Body of pancreas (tissue), 4 donors: ENCODE results near the gene LILRA1. TPM values are rescaled to one million over a fixed set of nuclear protein-coding genes. Genes with fewer than 3 reads are reported as not detected.
"Not testable (repeated sequence)": the region's sequence is repeated elsewhere in the genome, so short reads cannot be mapped to it uniquely, and the experiment has no call there.

ENCODE experiments used
- ATAC-seq: fragments of 150-250 bp; one replicate; pipeline ENCODE4 v1.9.1; 2016
- DNase-seq, 4 donors: peaks; one replicate each; pipeline ENCODE4 v3.0.0-alpha.2; 2019
- H3K27ac ChIP-seq, 4 donors: fragments of 200-600 bp; sonication (generic); 1 replicate in 3 of 4; 2 replicates in 1 of 4; pipeline versions ENCODE4 v1.5.1 to v1.6.1; 2016 to 2019; ENCODE audit warnings: mild to moderate bottlenecking in 1 of 4, mixed read lengths in 1 of 4, moderate library complexity in 1 of 4
- H3K27me3 ChIP-seq, 2 donors: fragments of 200-600 bp; sonication (generic); one replicate each; pipeline ENCODE4 v1.6.0; 2016; ENCODE audit warnings: mild to moderate bottlenecking in 1 of 2
- H3K36me3 ChIP-seq, 2 donors: fragments of 200-600 bp; sonication (generic); replicated peaks in 1 of 2; 2 replicates each; pipeline ENCODE4 v1.5.1; 2016; ENCODE audit warnings: low read depth in 2 of 2; ENCODE audit not compliant: insufficient read depth in 1 of 2
- H3K4me1 ChIP-seq: fragments of 200-600 bp; sonication (generic); one replicate; pipeline ENCODE4 v1.6.0; 2016
- H3K4me3 ChIP-seq, 2 donors: fragments of 200-600 bp; sonication (generic); 1 replicate in 1 of 2; 2 replicates in 1 of 2; pipeline ENCODE4 v1.5.1; 2016 to 2019
- H3K9me3 ChIP-seq, 3 donors: fragments of 200-600 bp; sonication (generic); 1 replicate in 2 of 3; 2 replicates in 1 of 3; pipeline ENCODE4 v1.5.1; 2016
- POLR2A ChIP-seq, 3 donors: fragments of 450-650 bp; IDR thresholded peaks; one replicate each; pipeline ENCODE4 v1.6.1; 2016; ENCODE audit warnings: antibody characterized with exemption in 3 of 3, mild to moderate bottlenecking in 2 of 3
- WGBS, 2 donors: methylation state at CpG; one replicate each; pipeline ENCODE4 v1.1.5; 2017; 5-methylcytosine and 5-hydroxymethylcytosine counted together
- intact Hi-C: fragments of 100-400 bp; cut with DNase I; formaldehyde crosslinking; loops from one replicate; pipeline ENCODE4 v1.15.1; 2023
- total RNA-seq, 2 donors: library from RNA; depleted of rRNA; stranded (reverse); fragments of >200 nt; gene quantifications; one replicate each; pipeline ENCODE4 v1.1.0, GENCODE V29; 2016
- TF ChIP-seq, protein P1 (sequence below), 7 experiments: fragments of 450-650 bp in 4 of 7; fragments of 200-600 bp in 3 of 7; sonication (generic) in 3 of 7; IDR thresholded peaks; one replicate each; pipeline ENCODE4 v1.5.1; 2016 to 2019; ENCODE audit warnings: antibody characterized with exemption in 7 of 7

The LILRA1 gene
- total RNA-seq, 2 donors from 2014 or later, result 0.26 TPM; not detected in 1

DNA sequence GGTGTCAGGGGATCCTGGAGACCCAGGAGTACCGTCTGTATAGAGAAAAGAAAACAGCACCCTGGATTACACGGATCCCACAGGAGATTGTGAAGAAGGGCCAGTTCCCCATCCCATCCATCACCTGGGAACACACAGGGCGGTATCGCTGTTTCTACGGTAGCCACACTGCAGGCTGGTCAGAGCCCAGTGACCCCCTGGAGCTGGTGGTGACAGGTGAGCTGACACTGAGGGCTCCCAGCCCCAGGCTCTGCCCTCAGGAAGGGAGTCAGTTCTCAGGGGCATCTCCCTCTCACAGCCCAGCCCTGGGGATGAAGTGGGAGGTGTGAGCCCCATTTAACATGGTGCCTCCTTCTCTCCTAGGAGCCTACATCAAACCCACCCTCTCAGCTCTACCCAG is 1.3 kb downstream of the LILRA1 start:
- DNase-seq (no peak), ATAC-seq (no peak)
- H3K4me1 ChIP-seq, result no peaks in the 10 kb centered on the region
- H3K9me3 ChIP-seq, result no peaks in the 10 kb centered on the region
- H3K27me3 ChIP-seq, result no peaks in the 10 kb centered on the region
- no peak overlapping the region for H3K27ac ChIP-seq
- TF ChIP-seq, protein P1, sequence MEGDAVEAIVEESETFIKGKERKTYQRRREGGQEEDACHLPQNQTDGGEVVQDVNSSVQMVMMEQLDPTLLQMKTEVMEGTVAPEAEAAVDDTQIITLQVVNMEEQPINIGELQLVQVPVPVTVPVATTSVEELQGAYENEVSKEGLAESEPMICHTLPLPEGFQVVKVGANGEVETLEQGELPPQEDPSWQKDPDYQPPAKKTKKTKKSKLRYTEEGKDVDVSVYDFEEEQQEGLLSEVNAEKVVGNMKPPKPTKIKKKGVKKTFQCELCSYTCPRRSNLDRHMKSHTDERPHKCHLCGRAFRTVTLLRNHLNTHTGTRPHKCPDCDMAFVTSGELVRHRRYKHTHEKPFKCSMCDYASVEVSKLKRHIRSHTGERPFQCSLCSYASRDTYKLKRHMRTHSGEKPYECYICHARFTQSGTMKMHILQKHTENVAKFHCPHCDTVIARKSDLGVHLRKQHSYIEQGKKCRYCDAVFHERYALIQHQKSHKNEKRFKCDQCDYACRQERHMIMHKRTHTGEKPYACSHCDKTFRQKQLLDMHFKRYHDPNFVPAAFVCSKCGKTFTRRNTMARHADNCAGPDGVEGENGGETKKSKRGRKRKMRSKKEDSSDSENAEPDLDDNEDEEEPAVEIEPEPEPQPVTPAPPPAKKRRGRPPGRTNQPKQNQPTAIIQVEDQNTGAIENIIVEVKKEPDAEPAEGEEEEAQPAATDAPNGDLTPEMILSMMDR (IDR thresholded peaks at IDR 0.05), result no peak
- TF ChIP-seq POLR2A (IDR thresholded peaks at IDR 0.05), result no peak
- no peak overlapping the region for H3K4me3 ChIP-seq
- intact Hi-C loops, result no loop called here
- 69% methylated on average over 5 of the region's 5 CpGs; no CpG with 5 or more reads in 1 of the 2 donors for WGBS, 2 donors
- no peaks in the 10 kb centered on the region for H3K36me3 ChIP-seq

- H3K36me3 ChIP-seq, H3K27me3 ChIP-seq, H3K9me3 ChIP-seq, H3K4me1 ChIP-seq, DNase-seq, H3K4me3 ChIP-seq, ATAC-seq, intact Hi-C loops, H3K27ac ChIP-seq: not testable (repeated sequence)
- WGBS, 2 donors, result 64 to 68% methylated on average over 11 to 26 of the region's 26 CpGs
Measured at GRCh38 chr19:54595680-54596436, 2.4 kb downstream of the LILRA1 start.

GRCh38 chr19:54600212-54600611 is 6.8 kb downstream of the LILRA1 start:
- Histone ChIP-seq H3K4me1 (no peaks in the 10 kb centered on the region), H3K4me3 (no peak overlapping the region), H3K27me3 (no peaks in the 10 kb centered on the region), H3K36me3 (no peaks in the 10 kb centered on the region), H3K9me3 (no peaks in the 10 kb centered on the region), H3K27ac (no peak overlapping the region)
- DNase-seq (no peak), ATAC-seq (no peak)
- intact Hi-C loops, result no loop called here
- TF ChIP-seq POLR2A (IDR thresholded peaks at IDR 0.05), result no peak
- TF ChIP-seq, protein P1 (IDR thresholded peaks at IDR 0.05), result no peak
- 34 to 44% methylated on average over 5 of the region's 5 CpGs for WGBS, 2 donors

DNA sequence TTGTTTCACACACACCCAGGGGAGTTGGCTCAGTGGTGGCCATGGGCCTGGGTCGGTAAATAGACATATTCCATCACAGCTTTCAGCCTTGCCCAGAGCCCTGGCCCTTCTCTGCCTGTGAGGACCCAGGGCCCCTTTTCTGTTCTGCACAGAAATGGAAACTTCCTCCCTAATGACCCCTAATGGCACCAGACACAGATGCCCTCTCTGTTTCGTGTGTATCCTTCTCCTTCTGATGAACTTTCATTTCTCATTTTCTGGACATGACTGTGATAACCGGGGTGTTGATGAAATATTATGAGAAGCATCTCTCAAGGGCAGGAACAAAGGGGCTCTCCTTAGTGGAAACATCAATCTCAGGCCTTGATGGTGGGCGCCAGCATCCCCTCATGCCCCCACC is 12.8 kb downstream of the LILRA1 start:
- intact Hi-C loops, result no loop called here
- Histone ChIP-seq H3K4me3 (no peak overlapping the region), H3K27ac (peak overlapping the region in 1 of 4 donors; percentile 58), H3K36me3 (no peaks in the 10 kb centered on the region), H3K9me3 (no peaks in the 10 kb centered on the region), H3K4me1 (no peaks in the 10 kb centered on the region), H3K27me3 (no peaks in the 10 kb centered on the region)
- 24 to 27% methylated on average over 4 of the region's 4 CpGs for WGBS, 2 donors
- no peak for DNase-seq
- ATAC-seq, result no peak
- TF ChIP-seq POLR2A (IDR thresholded peaks at IDR 0.05), result no peak
- TF ChIP-seq, protein P1 (IDR thresholded peaks at IDR 0.05), result no peak

DNA sequence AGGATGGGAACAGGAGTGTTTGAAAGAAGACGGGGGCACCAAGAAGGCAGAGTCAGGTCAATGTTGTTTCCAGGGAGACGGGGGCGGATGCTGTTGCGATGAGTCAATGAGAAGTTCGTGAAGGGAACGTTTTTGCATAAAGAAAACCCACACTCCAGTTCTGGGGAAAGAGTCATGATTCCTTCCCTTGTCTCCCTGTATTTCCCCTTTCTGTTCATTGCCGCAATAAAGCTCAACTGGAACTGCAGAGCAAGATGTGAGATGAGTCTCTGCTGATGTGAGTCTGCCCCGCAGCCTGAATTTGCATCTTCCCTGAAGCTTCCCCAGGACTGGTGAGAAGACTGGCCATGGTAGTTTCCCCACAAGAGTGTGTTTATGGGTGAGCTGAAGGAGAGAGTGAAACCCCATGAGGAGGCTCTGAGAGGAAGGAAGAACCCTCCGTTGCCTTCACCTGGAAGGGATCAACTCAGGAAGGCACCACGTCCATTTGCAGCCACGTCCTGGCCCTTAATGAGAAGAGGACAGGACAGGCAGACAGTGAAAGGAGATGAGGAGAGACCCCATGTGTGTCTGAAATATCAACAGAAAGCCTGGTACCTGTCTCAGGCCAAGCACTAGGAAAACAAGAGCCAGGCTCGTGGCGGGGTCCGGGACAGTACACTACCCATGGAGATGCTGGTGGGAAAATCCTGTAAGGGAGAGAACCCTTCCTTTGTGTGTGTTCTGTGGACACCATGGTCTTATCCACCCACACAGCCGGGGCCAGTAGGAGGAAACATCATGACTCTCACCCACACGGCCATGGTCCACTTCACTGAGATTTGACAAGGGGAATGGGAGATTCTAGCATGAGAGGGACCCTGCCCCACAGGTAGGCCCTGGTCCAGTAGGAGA is 13.7 kb downstream of the LILRA1 start:
- H3K36me3 ChIP-seq, result no peaks in the 10 kb centered on the region

More for the DNA sequence above, 13.7 kb downstream of the LILRA1 start:
- no peak overlapping the region for H3K4me3 ChIP-seq
- no peak for TF ChIP-seq POLR2A (IDR thresholded peaks at IDR 0.05)
- TF ChIP-seq, protein P1 (IDR thresholded peaks at IDR 0.05), result no peak
- ATAC-seq, result no peak
- 49% methylated on average over 15 to 16 of the region's 16 CpGs for WGBS, 2 donors
- H3K27ac ChIP-seq, result peak overlapping the region in 1 of 4 donors; percentile 58
- no peaks in the 10 kb centered on the region for H3K27me3 ChIP-seq
- no peaks in the 10 kb centered on the region for H3K9me3 ChIP-seq
- intact Hi-C loops, result no loop called here
- no peaks in the 10 kb centered on the region for H3K4me1 ChIP-seq
- peak in 1 of 4 donors; percentile 42 for DNase-seq
